COLO829 (cell line): Measurements from ENCODE around the gene RAB14.
A peak's percentile ranks its signal among the peaks of the same experiment; 100 is the strongest.

Experiments
- DNase-seq: peaks from one replicate; pipeline ENCODE4 v3.0.0; 2012; ENCODE audit warnings: low spot score

RAB14 gene

GRCh38 chr9:121201738-121202533 is at the start of gene RAB14:
Gene RAB14, minus strand, starts transcription at chr9:121201869. Its CDS starts 8,457 bp downstream, at chr9:121193412.
- peak; percentile 100 for DNase-seq

- DNase-seq = no peak
Observed at GRCh38 chr9:121249563-121249962, 47.9 kb upstream of the RAB14 start.

- peak; percentile 50 for DNase-seq
Observed at GRCh38 chr9:121246821-121247561, 45.3 kb upstream of the RAB14 start.

GRCh38 chr9:121242959-121243346 is 41.3 kb upstream of the RAB14 start:
- DNase-seq = no peak

- DNase-seq = no peak
Observed at GRCh38 chr9:121242219-121242958, 40.7 kb upstream of the RAB14 start.

GRCh38 chr9:121240472-121241135 is 38.9 kb upstream of the RAB14 start:
- DNase-seq = peak; percentile 59

GRCh38 chr9:121239851-121240250 is 38.2 kb upstream of the RAB14 start:
- no peak for DNase-seq

- DNase-seq = no peak
Observed at GRCh38 chr9:121239071-121239470, 37.4 kb upstream of the RAB14 start.

- DNase-seq = no peak
Observed at GRCh38 chr9:121237916-121238315, 36.2 kb upstream of the RAB14 start.

GRCh38 chr9:121235512-121235911 is 33.8 kb upstream of the RAB14 start:
- DNase-seq = no peak

GRCh38 chr9:121234832-121235161 is 33.1 kb upstream of the RAB14 start:
- DNase-seq = no peak

- peak; percentile 83 for DNase-seq
Observed at GRCh38 chr9:121233906-121234831, 32.5 kb upstream of the RAB14 start.

- DNase-seq = no peak
Observed at GRCh38 chr9:121232251-121232650, 30.6 kb upstream of the RAB14 start.

- DNase-seq = no peak
Observed at GRCh38 chr9:121230256-121230655, 28.6 kb upstream of the RAB14 start.

- no peak for DNase-seq
Observed at GRCh38 chr9:121227862-121228261, 26.2 kb upstream of the RAB14 start.

- DNase-seq = no peak
Observed at GRCh38 chr9:121226175-121226574, 24.5 kb upstream of the RAB14 start.

- no peak for DNase-seq
Observed at GRCh38 chr9:121225240-121225639, 23.6 kb upstream of the RAB14 start.

- DNase-seq = peak; percentile 61
Observed at GRCh38 chr9:121222524-121223171, 21.0 kb upstream of the RAB14 start.

- no peak for DNase-seq
Observed at GRCh38 chr9:121221664-121222055, 20.0 kb upstream of the RAB14 start.

GRCh38 chr9:121220996-121221663 is 19.5 kb upstream of the RAB14 start:
- DNase-seq = no peak
